GM12873 (cell line): ENCODE results near the gene PIGU.

ENCODE experiments used
- TF ChIP-seq, protein P1 (sequence below): IDR thresholded peaks from 2 replicates; pipeline ENCODE4 v1.5.1; 2012; ENCODE audit warnings: low read depth, mild to moderate bottlenecking, moderate library complexity, low read length, control low read depth; ENCODE audit not compliant: insufficient read depth; ENCODE audit errors: missing control alignments

The PIGU gene

DNA sequence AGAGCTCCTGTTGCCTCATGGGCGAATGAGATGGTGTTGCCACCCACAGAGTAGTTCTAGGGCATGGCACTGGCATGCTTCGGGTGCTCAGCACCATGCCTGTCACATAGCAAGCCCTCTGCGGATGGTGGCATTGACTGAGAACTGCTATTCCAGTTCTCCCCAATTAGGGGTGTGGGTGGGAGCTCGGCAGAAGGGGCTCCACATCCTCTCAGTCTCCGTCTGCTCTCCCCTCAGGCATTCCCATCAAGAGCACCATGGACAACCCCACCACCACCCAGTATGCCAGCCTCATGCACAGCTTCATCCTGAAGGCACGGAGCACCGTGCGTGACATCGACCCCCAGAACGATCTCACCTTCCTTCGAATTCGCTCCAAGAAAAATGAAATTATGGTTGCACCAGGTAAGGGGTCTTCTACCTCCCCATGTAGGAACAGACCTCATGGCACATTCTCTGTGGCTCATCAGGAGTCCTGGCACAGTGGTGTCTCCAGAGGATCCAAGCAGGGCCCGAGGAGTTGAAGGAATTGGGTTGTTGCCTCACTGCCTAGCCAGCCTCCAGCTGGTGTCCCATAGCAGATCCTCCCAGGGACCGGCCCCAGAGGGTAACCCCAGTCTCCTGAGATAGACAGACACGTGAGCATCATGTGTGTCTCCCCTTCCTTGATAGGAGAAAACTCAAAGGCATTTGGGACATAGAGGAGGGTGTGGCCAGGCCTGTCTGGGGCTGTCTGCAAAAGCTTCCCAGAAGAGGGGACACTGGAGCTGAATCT is 142.3 kb downstream of the PIGU start:
- TF ChIP-seq, protein P1, sequence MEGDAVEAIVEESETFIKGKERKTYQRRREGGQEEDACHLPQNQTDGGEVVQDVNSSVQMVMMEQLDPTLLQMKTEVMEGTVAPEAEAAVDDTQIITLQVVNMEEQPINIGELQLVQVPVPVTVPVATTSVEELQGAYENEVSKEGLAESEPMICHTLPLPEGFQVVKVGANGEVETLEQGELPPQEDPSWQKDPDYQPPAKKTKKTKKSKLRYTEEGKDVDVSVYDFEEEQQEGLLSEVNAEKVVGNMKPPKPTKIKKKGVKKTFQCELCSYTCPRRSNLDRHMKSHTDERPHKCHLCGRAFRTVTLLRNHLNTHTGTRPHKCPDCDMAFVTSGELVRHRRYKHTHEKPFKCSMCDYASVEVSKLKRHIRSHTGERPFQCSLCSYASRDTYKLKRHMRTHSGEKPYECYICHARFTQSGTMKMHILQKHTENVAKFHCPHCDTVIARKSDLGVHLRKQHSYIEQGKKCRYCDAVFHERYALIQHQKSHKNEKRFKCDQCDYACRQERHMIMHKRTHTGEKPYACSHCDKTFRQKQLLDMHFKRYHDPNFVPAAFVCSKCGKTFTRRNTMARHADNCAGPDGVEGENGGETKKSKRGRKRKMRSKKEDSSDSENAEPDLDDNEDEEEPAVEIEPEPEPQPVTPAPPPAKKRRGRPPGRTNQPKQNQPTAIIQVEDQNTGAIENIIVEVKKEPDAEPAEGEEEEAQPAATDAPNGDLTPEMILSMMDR, result no peak

DNA sequence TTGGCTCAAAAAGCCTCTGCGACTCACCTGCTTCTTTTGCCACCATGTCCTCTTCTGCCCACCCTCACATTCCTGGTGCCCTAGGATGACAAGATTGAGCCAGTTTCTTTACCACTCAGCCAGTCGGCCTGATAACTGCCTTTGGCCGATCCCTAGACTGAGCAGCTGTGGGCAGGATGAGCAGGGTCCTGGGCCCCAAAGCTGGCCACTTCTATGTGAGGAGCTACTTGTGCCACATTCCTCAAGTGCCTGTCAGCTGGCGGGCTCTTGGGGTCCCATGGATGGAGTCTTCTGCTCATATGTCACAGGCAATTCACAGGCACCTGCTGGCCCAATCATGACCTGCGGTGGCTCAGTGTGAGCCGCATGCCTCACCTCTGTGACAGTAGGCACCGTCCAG is 144.1 kb downstream of the PIGU start:
- TF ChIP-seq, protein P1, result no peak

DNA sequence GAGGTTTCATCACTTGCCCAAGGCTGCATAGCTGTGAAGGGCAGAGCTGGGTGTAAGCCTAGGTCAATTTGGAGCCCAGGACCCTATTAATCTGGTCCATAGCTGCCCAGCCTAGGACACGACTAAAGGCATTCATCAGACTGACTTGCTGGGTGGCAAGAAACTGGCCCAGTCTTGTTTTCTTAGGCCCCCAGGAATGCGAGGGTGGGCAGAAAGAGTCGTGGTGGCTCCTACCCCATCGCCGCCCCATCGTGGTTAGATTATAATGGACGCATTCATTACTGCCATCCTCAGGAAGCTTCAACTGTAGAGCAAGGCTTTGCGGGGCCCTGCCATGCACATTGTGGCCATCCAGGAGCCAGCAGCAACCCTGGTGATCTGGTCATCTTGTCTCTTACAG is 144.6 kb downstream of the PIGU start:
- TF ChIP-seq, protein P1, result no peak

DNA sequence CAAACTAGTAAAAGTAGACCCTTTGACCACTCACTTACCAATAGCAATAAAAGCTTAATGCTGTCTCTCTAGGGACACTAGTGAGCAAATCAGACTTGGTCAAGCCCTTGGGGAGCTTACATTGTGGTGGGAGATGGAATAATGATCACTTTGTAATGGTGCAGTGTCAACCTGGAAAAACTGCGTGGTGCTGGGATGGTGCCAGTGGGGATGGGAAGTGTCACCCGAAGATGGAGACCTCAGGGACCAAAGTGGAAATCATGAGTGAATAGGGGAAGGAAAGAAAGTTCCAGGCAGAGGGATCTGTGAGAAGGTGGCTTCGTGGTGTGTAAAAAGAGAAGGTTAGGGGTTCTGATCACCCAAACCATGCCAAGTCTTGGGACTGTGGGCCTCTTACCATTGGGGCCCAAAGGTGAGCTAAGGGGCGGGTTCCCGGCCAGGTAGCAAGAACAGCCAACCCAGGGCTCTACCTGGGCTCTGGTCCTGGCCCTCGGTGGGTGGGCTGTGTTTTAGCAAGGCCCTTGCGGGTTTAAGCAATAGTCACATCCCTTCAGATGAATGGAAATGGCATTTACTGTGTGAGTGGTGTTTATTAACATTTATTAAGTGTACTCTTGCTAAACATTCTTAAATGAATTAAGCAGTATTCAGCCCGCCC is 145.2 kb downstream of the PIGU start:
- TF ChIP-seq, protein P1, result no peak

DNA sequence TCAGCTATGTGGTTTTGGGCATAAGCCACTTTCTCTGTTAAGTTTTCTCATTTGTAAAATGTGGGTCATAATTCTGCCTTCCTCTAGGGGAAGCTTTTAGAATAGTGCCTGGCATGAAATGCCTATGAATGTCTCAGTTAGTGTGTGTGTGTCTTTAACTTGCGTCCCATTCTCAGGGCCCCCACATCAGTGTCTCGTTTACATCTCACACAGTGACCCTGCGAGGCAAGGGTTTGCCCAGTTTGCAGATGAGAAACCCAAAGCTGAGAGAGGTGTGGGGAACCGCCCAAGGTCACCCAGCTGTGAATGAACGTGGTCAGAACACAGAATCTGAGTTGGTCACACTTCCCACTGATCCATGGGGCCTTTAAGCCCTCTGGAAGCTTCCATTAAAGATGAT is 146.6 kb downstream of the PIGU start:
- TF ChIP-seq, protein P1, result no peak

DNA sequence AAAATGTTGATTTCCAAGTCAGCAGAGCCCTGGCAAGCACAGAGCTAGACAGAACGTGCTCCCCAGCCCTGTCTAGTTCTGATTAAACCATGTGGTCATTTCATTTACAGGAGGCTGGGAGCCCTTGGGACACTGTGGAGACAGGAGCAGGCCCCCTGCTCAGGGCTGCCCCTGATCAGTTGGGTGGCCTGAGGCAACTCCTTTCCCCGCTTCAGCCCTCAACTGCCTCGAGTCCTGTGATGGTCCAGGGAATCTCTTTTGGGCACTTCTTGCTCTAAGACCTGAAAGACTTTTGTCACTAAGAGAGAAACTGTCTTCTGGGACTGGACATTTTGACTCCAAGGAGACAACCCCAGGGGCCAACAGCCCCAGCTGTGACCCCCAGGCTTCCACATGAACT is 147.2 kb downstream of the PIGU start:
- TF ChIP-seq, protein P1, result no peak

DNA sequence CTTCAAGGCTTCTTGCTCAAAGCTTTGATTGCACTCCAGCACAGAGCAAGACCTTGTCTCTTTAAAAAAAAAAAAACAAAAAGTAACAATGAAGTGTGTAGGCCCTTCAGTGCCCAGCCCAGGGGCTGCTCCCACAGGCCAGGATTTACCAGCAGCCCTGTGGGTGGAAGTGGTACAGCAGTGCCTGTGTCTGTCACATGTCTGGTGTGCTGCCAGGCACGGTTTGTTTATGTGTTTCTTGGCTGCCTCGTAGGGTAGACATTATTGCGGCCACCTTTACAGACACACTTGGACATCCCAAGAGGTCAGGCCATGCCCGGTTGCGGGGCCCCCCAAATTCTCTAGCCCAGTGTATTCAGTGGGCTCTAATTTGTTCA is 148.0 kb downstream of the PIGU start:
- TF ChIP-seq, protein P1, result no peak
